Ishikawa (cell line): ENCODE measurements around the gene STAT6.

Experiments used
- EP300 ChIP-seq: IDR thresholded peaks from 2 replicates; pipeline ENCODE4 v1.6.1; 2012; ENCODE audit warnings: borderline replicate concordance
- MAX ChIP-seq: IDR thresholded peaks from 2 replicates; pipeline ENCODE4 v1.6.1; 2012
- TCF12 ChIP-seq: IDR thresholded peaks from 2 replicates; pipeline ENCODE4 v1.6.1; 2012; ENCODE audit warnings: low read depth
- TEAD4 ChIP-seq: IDR thresholded peaks from 2 replicates; pipeline ENCODE4 v1.6.1; 2012
- YY1 ChIP-seq: IDR thresholded peaks from 2 replicates; pipeline ENCODE4 v1.6.1; 2012; ENCODE audit warnings: low read depth

- TF ChIP-seq TCF12, result no peak
- TF ChIP-seq EP300, result no peak
- TF ChIP-seq TEAD4, result no peak
- no peak for TF ChIP-seq YY1
- no peak for TF ChIP-seq MAX
These were observed 12.6 kb downstream of the STAT6 start for GRCh38 chr12:57098546-57098945.
